ENCODE data around the gene TBCE.
"Not testable (repeated sequence)": the region's sequence is repeated elsewhere in the genome, so short reads cannot be mapped to it uniquely, and the experiment has no call there.

Gene TBCE

GRCh38 chr1:235457856-235458255, 90.6 kb downstream of the TBCE start:
- DNase-seq: not testable (repeated sequence)

GRCh38 chr1:235460770-235461169, 93.5 kb downstream of the TBCE start:
- DNase-seq: no peak

GRCh38 chr1:235461954-235462353, 94.7 kb downstream of the TBCE start:
- no peak for DNase-seq

DNA sequence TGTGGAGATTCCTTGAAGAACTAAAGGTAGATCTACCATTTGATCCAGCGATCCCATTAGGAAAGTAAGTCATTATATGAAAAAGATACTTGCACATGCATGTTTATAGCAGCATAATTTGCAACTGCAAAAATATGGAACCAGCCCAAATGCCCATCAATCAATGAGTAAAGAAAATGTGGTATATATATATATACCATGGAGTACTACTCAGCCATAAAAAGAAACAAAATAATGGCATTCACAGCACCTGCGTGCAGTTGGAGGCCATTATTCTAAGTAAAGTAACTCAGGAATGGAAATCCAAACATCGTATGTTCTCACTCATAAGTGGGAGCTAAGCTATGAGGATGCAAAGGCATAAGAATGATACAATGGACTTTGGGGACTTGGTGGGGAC, 95.6 kb downstream of the TBCE start:
- not testable (repeated sequence) for DNase-seq

DNA sequence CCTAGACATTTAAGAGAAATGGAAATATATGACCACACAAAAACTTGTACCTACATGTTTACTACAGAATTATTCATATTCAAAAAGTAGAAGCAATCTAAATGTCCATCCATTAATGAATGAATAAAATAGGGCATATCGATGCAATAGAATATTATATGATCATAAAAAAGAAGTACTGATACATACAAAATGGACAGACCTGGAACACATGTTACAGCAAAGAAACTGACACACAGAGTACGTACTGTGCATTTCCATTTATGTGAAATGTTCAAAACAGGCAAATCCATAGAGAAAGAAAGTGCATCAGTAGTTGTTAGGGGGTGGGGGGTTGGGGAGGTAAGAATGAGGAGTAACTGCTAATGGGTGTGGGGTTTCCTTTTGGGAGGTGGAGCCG, 97.8 kb downstream of the TBCE start:
- DNase-seq: no peak

- no peak for DNase-seq
These were observed 100.8 kb downstream of the TBCE start for GRCh38 chr1:235468004-235468403.

GRCh38 chr1:235468970-235469369, 101.7 kb downstream of the TBCE start:
- DNase-seq: no peak

DNA sequence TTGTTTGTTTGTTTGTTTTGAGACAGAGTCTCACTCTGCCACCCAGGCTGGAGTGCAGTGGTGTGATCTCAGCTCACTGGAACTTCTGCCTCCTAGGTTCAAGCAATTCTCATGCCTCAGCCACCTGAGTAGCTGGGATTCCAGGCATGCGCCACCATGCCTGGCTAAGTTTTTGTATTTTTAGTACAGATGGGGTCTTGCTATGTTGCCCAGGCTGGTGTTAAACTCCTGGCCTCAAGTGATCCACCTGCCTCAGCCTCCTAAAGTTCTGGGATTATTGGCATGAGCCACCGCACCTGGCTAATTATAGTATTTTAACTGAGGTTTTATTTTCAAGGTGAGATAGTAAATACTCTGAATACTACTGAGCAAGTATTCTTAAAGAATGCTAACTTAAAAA, 102.7 kb downstream of the TBCE start:
- DNase-seq: not testable (repeated sequence)

GRCh38 chr1:235470741-235471439, 103.7 kb downstream of the TBCE start:
- DNase-seq: no peak

GRCh38 chr1:235473806-235474205, 106.6 kb downstream of the TBCE start:
- DNase-seq: no peak

- DNase-seq: no peak
These were observed 115.9 kb downstream of the TBCE start for GRCh38 chr1:235483090-235483489.

- DNase-seq: no peak
These were observed 118.3 kb downstream of the TBCE start for GRCh38 chr1:235485558-235485957.

DNA sequence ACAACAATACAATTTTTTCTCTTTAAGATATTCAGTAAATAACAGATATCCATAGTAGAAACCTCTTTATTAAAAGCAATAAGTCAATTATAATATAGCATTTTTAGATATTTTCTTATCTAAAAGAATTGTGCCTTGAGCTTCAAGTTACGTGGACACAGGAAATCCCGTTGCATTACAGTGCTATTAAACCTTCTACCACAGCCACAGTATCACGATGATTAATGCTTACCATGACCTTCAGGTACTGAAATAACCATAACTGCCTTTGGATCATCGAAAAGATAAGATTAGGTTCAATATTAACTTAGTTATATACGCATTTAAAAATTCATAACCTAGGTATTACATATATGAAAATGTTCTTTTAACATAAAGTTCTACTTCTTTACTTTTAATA, 119.1 kb downstream of the TBCE start:
- no peak for DNase-seq

DNA sequence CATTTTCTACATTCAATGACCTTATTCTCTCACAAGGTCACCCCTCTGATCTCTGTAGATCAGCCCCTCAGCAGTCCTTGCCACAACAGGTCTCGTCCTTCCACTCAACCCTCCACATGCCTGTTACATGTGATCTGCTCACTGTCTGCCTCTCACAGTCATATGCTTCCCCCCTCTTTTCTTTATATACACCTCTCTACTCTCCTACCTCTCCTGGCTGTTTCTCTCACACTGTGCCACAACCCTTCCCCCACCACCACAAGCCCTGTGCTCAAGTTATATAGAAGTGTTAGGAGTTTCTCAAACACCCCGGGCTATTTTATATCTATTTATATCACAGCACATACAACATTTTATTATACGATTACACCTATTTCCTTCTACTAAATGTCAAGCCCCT, 124.4 kb downstream of the TBCE start:
- no peak for DNase-seq

- no peak for DNase-seq
These were observed 127.3 kb downstream of the TBCE start for GRCh38 chr1:235494531-235494930.

GRCh38 chr1:235495030-235495429, 127.8 kb downstream of the TBCE start:
- DNase-seq: no peak

DNA sequence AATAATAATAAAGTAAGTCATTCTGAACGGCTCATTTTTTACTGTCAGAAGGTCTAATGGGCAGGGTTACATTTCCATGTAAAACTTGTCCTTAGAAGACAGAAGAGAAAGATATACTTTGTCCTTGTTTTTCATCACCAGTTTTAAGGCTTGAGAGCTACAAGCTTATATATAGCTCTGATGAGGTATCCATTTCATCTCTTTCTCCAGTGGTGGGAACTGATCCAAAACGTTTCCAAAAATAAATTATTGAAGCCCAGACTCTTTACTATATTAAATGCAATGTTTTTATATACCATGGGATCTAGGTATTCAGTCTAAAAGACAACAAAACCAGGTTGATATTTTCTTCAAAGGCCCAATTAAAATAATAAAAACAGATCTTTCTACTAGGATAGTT, 128.3 kb downstream of the TBCE start:
- DNase-seq: no peak

- no peak for DNase-seq
These were observed 133.8 kb downstream of the TBCE start for GRCh38 chr1:235500971-235501540.
